Erythroblast (primary cell): ENCODE data around the gene KCNH8.

Experiments used
- GATA1 ChIP-seq: IDR thresholded peaks from 2 replicates; pipeline ENCODE4 v1.6.1; 2011; ENCODE audit warnings: low read depth, mild to moderate bottlenecking, control low read depth, low read length, moderate library complexity
- POLR2A ChIP-seq: IDR thresholded peaks from 2 replicates; pipeline ENCODE4 v1.6.1; 2011; ENCODE audit warnings: mild to moderate bottlenecking, low read length

DNA sequence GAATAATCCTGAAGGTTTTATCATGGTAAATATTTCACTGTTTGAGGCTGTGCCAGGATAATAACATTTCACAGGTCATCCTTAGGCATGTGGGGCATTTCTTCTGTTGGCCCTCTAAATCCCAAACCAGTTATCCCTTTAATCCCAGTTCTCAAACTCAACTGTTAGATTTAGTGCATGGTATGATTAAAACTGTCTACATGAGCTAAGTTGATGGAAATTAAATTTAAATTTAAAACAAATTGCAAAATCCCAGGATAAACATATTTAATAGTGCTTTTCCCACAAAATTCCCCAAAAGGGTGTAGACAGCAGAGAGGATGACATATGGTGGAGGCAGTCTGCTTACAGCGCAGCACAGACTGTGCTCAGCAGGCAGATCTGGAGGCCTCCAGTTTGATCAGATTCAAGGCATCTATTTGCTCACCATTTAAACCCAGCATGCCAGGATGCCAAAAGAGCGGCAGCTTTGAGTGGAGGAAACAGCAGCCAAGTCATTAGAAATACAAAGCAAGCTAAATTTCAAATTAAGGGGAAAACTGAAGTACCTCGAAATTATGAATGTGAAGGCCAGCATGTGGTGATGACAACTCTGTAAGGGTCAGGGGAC, 325.8 kb downstream of the KCNH8 start:
- no peak for TF ChIP-seq POLR2A
- TF ChIP-seq GATA1 = no peak
